Measurements from ENCODE around the gene HOXB13.

- no peak for TF ChIP-seq CTCF (IDR thresholded peaks at IDR 0.05)
- no peak for TF ChIP-seq EP300 (IDR thresholded peaks at IDR 0.05)
Measured at GRCh38 chr17:48690655-48691054, 37.9 kb downstream of the HOXB13 start.

Measured in esophagus muscularis mucosa (tissue), 3 donors.